Inferior parietal cortex (tissue), 1 donor: ENCODE results near the gene PRPF38A.

Experiments used
- DNase-seq: peaks from one replicate; pipeline ENCODE4 v3.0.0-alpha.2; 2016; ENCODE audit errors: extremely low spot score

The PRPF38A gene

GRCh38 chr1:52400131-52400530, 4.3 kb upstream of the PRPF38A start:
- no peak for DNase-seq

GRCh38 chr1:52402860-52403240, 1.6 kb upstream of the PRPF38A start:
- DNase-seq, result no peak

GRCh38 chr1:52403566-52404115, 761 bp upstream of the PRPF38A start:
- DNase-seq, result no peak

DNA sequence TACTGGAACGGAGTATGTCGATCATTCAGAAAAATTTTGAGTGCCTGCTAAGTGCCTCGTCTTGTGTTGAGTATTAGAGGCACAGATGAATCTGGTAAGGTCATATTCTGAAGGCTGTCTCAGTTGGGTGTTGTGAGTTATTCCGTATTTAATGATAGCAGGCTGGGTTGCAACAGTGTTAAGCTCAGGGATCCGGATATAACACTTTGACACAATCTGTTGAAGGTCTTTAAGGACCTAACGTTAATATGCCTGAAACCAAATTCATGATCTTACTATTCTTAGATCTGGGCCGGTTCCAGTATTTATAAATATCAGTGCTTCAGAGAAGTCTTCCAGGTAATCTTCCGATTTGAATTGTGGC, 555 bp downstream of the PRPF38A start:
- DNase-seq, result no peak

- DNase-seq, result no peak
These were observed 9.1 kb downstream of the PRPF38A start for GRCh38 chr1:52413410-52413989.

GRCh38 chr1:52414942-52415341, 10.5 kb downstream of the PRPF38A start:
- DNase-seq, result no peak

DNA sequence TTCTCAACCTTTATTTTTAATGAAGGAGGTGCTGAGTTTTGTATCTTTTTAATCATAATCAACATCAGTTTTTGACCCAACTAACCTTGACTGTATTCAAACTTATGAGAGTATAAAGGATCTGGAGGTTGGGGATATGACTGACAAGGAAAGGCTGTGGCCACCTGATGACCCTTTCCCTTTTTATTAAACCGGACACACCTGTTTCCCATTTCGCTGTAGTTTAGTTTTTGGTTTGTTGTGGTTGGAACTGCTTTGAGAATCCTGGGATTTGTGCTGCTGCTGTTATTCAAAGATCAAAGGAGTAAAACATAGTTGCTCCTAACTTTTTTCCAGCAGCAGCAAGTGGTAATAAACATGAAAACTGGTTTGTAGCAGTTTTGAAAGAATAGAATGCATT, 12.4 kb downstream of the PRPF38A start:
- no peak for DNase-seq

DNA sequence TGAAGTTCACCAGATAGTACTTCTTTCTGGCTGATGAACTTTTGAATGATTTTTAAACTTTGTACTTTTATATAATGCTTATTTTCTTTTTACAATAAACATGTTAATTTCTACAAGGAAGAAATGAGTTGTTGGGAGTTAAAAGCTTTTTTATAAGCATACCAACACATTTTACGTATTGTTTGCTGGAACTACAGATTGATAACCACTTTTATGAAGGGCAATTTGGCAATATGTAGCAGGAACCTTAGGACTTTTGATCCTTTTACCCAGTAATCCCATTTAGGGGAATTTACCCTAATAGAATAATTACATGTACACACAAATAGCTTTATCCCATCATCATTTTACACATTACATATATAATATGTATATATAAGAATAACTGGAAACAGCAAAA, 16.3 kb downstream of the PRPF38A start:
- DNase-seq, result no peak

DNA sequence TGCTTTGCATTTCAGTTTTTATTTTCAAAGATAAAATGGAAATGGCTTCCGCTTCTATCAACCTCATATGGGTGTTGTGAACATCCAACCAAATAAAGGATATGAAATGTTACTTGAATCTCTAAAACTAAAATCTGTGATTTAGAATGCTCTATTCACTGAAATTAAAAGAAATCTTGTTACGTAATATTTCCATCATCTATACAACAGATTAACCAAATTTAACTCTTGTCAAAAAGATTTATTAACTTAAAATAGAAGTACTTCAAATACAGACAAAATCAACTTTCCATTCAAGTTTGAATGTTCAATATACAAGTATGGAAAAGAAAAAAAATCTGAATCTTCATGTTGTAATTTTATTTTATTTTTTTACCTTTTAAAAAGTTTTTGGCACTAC, 18.7 kb downstream of the PRPF38A start:
- DNase-seq, result no peak

DNA sequence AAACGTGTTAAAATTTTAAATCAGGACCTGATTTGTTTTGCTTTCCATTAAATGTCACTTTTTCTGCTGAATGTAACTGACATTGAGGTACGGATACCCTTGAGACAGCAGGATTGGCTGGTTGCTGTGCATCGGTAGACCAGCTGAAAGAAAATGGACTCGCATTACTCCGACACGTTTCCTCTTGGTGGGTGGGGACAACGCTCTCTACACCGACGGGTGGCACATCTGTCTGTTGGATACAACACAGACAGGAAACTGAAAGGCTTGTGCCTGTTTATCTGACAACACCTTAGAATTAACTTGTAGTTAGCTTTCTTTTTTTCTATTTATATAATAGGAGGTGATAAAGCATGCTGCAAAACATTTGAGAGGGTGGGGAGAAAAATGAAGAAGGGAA, 19.4 kb downstream of the PRPF38A start:
- no peak for DNase-seq

DNA sequence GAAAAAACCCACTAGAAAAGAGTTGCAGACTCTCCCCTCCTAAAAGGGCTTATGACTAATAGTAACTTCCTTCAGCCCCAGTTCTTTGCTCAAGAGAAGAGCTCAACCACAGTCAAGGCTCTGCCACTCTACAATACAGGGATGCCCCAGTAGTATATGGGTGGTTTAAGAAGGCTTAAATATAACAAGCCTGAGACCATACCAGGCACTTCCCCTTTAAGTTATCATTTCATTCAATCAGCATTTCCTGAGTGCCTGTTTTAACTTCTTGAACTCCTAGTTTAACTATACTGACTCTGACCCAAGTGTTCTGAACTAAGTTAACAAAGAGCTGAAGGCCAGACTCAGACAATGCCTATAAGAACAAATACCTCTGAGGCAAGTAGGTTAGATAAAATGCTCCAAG, 19.8 kb downstream of the PRPF38A start:
- DNase-seq, result no peak

- no peak for DNase-seq
These were observed 20.4 kb downstream of the PRPF38A start for GRCh38 chr1:52424813-52425212.

DNA sequence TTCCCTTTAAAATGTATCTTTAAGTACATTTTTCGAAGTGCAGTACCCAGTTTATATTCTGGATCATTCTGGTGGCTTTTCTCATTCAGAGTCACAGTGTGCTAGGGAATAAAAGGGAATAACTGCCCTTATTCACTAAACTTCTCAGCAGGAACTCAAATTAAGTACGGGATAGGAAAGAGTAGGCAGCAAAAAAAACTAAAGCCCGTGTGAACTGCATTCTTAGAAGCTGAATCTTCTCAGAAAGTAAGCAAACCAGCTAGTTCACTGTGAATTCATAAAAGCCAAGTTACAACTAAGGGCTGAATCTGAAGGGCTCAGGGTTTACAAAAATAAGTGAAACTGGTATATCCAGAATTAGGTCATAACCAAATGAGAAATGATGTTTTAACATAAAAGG, 22.0 kb downstream of the PRPF38A start:
- no peak for DNase-seq

GRCh38 chr1:52427152-52427551, 22.8 kb downstream of the PRPF38A start:
- no peak for DNase-seq

GRCh38 chr1:52432807-52433206, 28.4 kb downstream of the PRPF38A start:
- no peak for DNase-seq

- no peak for DNase-seq
These were observed 30.8 kb downstream of the PRPF38A start for GRCh38 chr1:52435211-52435610.

DNA sequence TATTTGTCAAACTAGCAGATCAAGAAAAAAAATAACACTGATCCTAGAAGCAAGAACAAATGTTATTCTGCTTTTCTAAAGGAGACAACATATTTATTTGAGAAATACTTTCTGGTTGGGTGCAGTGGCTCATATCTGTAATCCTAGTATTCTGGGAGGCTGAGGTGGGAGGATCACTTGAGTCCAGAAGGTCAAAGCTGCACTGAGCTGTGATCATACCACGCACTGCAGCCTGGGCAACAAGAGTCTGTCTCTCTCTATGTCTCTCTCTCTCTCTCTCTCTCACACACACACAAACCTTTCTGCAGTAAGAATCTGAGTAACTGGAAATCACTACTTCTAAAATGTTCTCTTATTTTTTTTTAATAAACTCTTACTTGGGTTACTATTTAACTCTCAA, 31.2 kb downstream of the PRPF38A start:
- no peak for DNase-seq

DNA sequence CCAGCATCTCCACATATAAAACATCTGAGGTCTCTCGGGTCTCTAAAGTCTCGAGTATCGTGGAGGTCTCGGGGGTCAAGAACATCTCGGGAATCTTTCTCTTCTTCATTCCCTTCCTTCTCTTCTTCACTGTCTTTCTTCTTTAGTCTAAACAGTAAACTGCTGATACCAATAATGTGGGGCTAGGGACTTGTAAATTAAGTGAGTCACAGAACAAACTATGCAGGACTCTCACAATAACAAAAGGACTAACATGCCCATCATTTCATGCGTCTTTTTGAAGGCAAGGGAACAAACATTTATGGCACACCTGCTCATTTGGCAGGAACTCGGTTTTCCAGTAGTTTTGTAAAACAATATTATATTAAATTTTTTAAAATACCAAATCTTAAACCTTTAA, 32.4 kb downstream of the PRPF38A start:
- DNase-seq, result no peak

DNA sequence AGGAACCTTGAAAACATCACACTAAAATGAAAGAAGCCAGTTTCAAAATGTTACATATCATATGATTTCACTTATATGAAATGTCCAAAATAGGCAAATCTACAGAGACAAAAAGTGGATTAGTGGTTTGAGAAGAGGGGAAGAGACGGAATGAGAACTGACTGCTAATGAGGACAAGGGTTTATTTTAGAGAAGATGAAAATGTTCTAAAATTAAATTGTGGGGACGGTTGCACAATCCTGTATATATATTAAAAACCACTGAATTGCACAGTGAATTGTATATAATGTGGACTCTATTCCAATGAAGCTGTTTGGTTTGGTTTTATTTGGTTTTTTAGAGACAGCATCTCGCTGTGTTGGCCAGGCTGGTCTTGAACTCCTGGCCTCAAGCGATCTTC, 35.6 kb downstream of the PRPF38A start:
- no peak for DNase-seq

DNA sequence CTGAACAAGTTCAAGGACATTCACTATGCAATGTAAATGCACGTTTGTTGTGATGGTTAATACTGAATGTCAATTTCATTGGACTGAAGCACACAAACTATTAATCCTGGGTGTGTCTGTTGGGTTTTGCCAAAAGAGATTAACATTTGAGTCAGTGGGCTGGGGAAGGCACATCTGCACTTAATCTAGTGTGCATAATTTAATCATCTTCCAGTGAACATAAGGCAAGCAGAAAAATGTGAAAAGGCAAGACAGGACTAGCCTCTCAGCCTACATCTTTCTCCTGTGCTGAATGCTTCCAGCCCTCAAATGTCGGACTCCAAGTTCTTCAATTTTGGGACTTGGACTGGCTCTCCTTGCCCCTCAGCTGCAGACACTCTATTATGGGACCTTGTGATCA, 40.1 kb downstream of the PRPF38A start:
- no peak for DNase-seq

GRCh38 chr1:52454127-52454526, 49.7 kb downstream of the PRPF38A start:
- no peak for DNase-seq

- no peak for DNase-seq
These were observed 50.4 kb downstream of the PRPF38A start for GRCh38 chr1:52454779-52455178.

DNA sequence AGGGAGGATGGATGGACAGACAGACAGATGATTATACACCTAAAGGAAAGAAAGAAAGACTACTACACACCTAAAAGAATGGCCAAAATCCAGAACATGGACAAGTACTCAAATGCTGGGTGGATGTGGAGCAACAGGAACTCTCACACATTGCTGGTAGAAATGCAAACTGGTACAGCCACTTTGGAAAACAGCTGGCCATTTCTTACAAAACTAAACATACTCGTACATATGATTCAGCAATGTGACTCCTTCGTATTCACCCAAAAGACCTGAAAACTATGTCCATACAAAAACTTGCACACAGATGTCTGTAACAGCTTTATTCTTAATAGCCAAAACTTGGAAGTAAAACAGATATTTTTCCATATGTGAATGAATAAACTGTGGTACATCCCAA, 51.3 kb downstream of the PRPF38A start:
- DNase-seq, result no peak

DNA sequence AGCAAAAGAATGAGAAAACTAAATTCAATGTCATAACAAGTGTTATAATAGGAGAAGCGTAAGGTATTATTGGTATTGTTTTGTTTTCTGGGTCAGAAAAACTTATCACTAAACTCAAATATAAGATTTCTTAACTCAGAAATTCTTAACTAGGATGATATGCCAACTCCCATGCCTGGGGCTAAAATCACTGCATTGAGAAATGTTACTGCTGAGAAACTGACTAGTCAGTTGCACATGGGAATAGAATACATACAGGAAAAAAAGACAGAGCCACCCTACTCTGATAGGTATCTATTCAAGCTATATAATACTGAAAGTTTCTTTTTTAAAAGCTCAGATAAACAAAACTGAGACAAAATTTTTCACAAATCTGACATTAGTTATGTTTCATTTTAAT, 56.3 kb downstream of the PRPF38A start:
- no peak for DNase-seq
